OCI-LY3 (cell line): ENCODE results near the gene ZCCHC24.

Experiments used
- H2AFZ ChIP-seq: fragments of 200-600, 300-600 bp; shearing (Covaris generic); 2 replicates; pipeline ENCODE4 v1.6.0; 2014; ENCODE audit warnings: antibody characterized with exemption, low read depth, low read length
- H3K27ac ChIP-seq: fragments of 200-600, 300-600 bp; sonication (generic); 2 replicates; pipeline ENCODE4 v1.5.1; 2014; ENCODE audit warnings: mild to moderate bottlenecking, low read length, moderate library complexity, mixed read lengths
- H3K27me3 ChIP-seq: fragments of 200-600, 300-600 bp; sonication (generic); 2 replicates; pipeline ENCODE4 v1.6.1; 2014; ENCODE audit warnings: low read depth, low read length, mixed read lengths
- H3K36me3 ChIP-seq: fragments of 200-600, 300-600 bp; sonication (generic); replicated peaks from 2 replicates; pipeline ENCODE3; 2014; ENCODE audit warnings: low read depth, low read length, mixed read lengths
- H3K4me1 ChIP-seq: fragments of 300-600, 200-600 bp; sonication (generic); 2 replicates; pipeline ENCODE4 v1.6.1; 2014; ENCODE audit warnings: low read length, mixed read lengths
- H3K4me2 ChIP-seq: fragments of 200-600, 300-600 bp; sonication (generic); 2 replicates; pipeline ENCODE4 v1.6.1; 2014; ENCODE audit warnings: low read length, mixed read lengths
- H3K4me3 ChIP-seq: fragments of 300-600, 200-600 bp; sonication (generic); 2 replicates; pipeline ENCODE4 v1.5.1; 2014; ENCODE audit warnings: antibody characterized with exemption, mild to moderate bottlenecking, low read length, moderate library complexity
- H3K79me2 ChIP-seq: fragments of 300-600, 200-600 bp; shearing (Covaris generic); 2 replicates; pipeline ENCODE4 v1.6.1; 2014; ENCODE audit warnings: mild to moderate bottlenecking, low read length, mixed read lengths
- H3K9ac ChIP-seq: fragments of 300-600, 200-600 bp; shearing (Covaris generic); 2 replicates; pipeline ENCODE4 v1.6.0; 2014; ENCODE audit warnings: mild to moderate bottlenecking, low read length, moderate library complexity
- H3K9me3 ChIP-seq: fragments of 200-600, 300-600 bp; shearing (Covaris generic); 2 replicates; pipeline ENCODE4 v1.6.1; 2014; ENCODE audit warnings: low read length, mixed read lengths; ENCODE audit not compliant: insufficient read depth
- H4K20me1 ChIP-seq: fragments of 200-600, 300-600 bp; sonication (generic); 2 replicates; pipeline ENCODE4 v1.6.1; 2016; ENCODE audit warnings: low read length, mixed read lengths; ENCODE audit not compliant: insufficient read depth
- EZH2phosphoT487 ChIP-seq: fragments of 200-600 bp; shearing (Covaris generic); IDR thresholded peaks from 2 replicates; pipeline ENCODE4 v1.6.1; 2018; ENCODE audit warnings: antibody characterized with exemption, mixed run types, low read depth
- TF ChIP-seq, protein P1 (sequence below): fragments of 200-600, 300-600 bp; sonication (generic); IDR thresholded peaks from 2 replicates; pipeline ENCODE4 v1.5.1; 2014; ENCODE audit warnings: antibody characterized with exemption, low read length, low read depth

ZCCHC24 gene

GRCh38 chr10:79392506-79393176 is 52.8 kb downstream of the ZCCHC24 start:
- Histone ChIP-seq H3K4me3 (no peak overlapping the region), H3K4me2 (no peak overlapping the region), H4K20me1 (no peaks in the 10 kb centered on the region), H3K4me1 (peaks cover 10% of the 10 kb centered on the region), H2AFZ (no peak overlapping the region), H3K79me2 (no peaks in the 10 kb centered on the region), H3K27ac (no peak overlapping the region), H3K9ac (no peak overlapping the region), H3K9me3 (no peaks in the 10 kb centered on the region), H3K36me3 (no peaks in the 10 kb centered on the region), H3K27me3 (no peaks in the 10 kb centered on the region)
- TF ChIP-seq, protein P1, sequence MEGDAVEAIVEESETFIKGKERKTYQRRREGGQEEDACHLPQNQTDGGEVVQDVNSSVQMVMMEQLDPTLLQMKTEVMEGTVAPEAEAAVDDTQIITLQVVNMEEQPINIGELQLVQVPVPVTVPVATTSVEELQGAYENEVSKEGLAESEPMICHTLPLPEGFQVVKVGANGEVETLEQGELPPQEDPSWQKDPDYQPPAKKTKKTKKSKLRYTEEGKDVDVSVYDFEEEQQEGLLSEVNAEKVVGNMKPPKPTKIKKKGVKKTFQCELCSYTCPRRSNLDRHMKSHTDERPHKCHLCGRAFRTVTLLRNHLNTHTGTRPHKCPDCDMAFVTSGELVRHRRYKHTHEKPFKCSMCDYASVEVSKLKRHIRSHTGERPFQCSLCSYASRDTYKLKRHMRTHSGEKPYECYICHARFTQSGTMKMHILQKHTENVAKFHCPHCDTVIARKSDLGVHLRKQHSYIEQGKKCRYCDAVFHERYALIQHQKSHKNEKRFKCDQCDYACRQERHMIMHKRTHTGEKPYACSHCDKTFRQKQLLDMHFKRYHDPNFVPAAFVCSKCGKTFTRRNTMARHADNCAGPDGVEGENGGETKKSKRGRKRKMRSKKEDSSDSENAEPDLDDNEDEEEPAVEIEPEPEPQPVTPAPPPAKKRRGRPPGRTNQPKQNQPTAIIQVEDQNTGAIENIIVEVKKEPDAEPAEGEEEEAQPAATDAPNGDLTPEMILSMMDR, result no peak
- TF ChIP-seq EZH2phosphoT487, result no peak

DNA sequence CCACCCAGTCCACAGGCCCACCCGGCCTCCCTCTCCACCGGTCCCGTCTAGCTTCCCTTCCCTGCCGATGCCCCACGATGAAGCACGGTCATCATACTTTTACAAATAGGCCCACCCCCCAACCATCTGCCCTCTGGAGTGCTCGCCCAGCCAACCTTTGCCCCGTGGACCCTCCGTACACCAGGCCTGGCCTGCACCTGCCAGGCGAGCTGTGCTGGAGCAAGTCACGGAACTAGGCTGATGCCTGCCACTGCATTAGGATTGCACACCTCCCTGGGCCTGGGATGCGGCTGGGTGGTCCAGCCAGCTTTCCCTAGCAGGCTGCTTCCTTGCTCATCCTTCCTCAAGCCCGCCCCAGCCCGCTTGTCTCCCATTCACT is 53.4 kb downstream of the ZCCHC24 start:
- no peak overlapping the region for H3K9ac ChIP-seq
- TF ChIP-seq, protein P1, result no peak
- TF ChIP-seq EZH2phosphoT487, result no peak
- H3K4me1 ChIP-seq, result peaks cover 10% of the 10 kb centered on the region
- no peaks in the 10 kb centered on the region for H3K27me3 ChIP-seq
- H3K79me2 ChIP-seq, result no peaks in the 10 kb centered on the region
- H3K4me2 ChIP-seq, result no peak overlapping the region
- H4K20me1 ChIP-seq, result no peaks in the 10 kb centered on the region
- H3K27ac ChIP-seq, result no peak overlapping the region
- H3K9me3 ChIP-seq, result no peaks in the 10 kb centered on the region
- H3K4me3 ChIP-seq, result no peak overlapping the region
- no peak overlapping the region for H2AFZ ChIP-seq
- H3K36me3 ChIP-seq, result no peaks in the 10 kb centered on the region

DNA sequence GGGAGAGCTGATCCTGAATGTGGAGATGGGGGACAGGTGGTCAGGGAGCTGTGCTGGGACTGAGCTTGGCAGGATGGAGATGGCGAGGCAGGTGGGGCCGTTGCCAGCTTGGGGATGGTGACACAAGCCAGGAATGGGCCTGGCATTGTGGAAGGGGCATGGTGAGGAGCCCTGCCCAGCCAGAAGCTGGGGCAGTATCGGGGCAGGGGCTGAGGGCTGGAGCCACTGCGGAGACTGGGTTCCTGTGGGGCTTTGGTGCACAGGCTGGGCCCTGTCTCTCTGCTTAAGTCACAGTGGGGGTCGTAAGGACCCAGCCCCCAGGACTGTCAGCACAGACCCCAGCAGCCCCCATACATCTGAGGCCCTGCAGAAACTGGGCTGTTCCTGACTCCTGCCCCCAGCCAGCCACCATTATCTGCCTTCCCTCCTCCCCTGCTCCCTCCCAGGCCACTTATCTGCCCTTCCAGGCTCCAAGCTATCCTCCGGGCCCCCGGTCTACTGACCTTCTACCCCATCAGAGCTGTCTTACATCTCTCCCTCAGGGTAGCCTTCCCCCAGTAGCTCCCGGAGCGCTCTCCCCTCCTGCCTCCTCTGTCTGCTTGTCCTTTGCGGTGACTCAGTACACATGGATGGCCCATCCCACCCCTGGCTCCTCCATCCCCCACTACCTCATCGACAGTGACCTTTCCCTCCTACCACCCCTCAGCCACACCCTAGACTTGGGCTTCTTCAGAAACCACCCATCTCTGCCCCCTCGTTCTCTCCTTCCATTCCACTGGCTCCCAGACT is 54.0 kb downstream of the ZCCHC24 start:
- H2AFZ ChIP-seq, result no peak overlapping the region
- H3K79me2 ChIP-seq, result no peaks in the 10 kb centered on the region
- no peak overlapping the region for H3K4me2 ChIP-seq
- H3K9me3 ChIP-seq, result no peaks in the 10 kb centered on the region
- H3K4me3 ChIP-seq, result no peak overlapping the region
- H3K27me3 ChIP-seq, result no peaks in the 10 kb centered on the region
- no peak overlapping the region for H3K27ac ChIP-seq
- TF ChIP-seq, protein P1, result no peak
- no peak for TF ChIP-seq EZH2phosphoT487
- H3K36me3 ChIP-seq, result no peaks in the 10 kb centered on the region
- peaks cover 10% of the 10 kb centered on the region for H3K4me1 ChIP-seq
- no peaks in the 10 kb centered on the region for H4K20me1 ChIP-seq
- no peak overlapping the region for H3K9ac ChIP-seq

- Histone ChIP-seq H2AFZ (no peak overlapping the region), H3K36me3 (no peaks in the 10 kb centered on the region), H3K4me3 (no peak overlapping the region), H3K4me2 (no peak overlapping the region), H3K27me3 (no peaks in the 10 kb centered on the region), H4K20me1 (no peaks in the 10 kb centered on the region), H3K4me1 (peaks cover 10% of the 10 kb centered on the region), H3K9me3 (no peaks in the 10 kb centered on the region), H3K27ac (no peak overlapping the region), H3K9ac (no peak overlapping the region), H3K79me2 (no peaks in the 10 kb centered on the region)
- TF ChIP-seq EZH2phosphoT487, result no peak
- TF ChIP-seq, protein P1, result no peak
These were observed 54.7 kb downstream of the ZCCHC24 start for GRCh38 chr10:79390551-79391229.
